Ishikawa (cell line): ENCODE results near the gene EIF4A3.

Source experiments
- CEBPB ChIP-seq: IDR thresholded peaks from 2 replicates; pipeline ENCODE4 v1.6.1; 2012
- CREB1 ChIP-seq: IDR thresholded peaks from 2 replicates; pipeline ENCODE4 v1.6.1; 2012; ENCODE audit warnings: low read depth
- EGR1 ChIP-seq: IDR thresholded peaks from 2 replicates; pipeline ENCODE4 v1.6.1; 2012
- EP300 ChIP-seq: IDR thresholded peaks from 2 replicates; pipeline ENCODE4 v1.6.1; 2012; ENCODE audit warnings: borderline replicate concordance
- FOXM1 ChIP-seq: IDR thresholded peaks from 2 replicates; pipeline ENCODE4 v1.6.1; 2012; ENCODE audit warnings: low read depth, borderline replicate concordance
- MAX ChIP-seq: IDR thresholded peaks from 2 replicates; pipeline ENCODE4 v1.6.1; 2012
- NFIC ChIP-seq: IDR thresholded peaks from 2 replicates; pipeline ENCODE4 v1.6.1; 2012
- RAD21 ChIP-seq: IDR thresholded peaks from 2 replicates; pipeline ENCODE4 v1.6.1; 2012; ENCODE audit warnings: low read depth
- REST ChIP-seq: IDR thresholded peaks from 2 replicates; pipeline ENCODE4 v1.6.1; 2012; ENCODE audit warnings: low read depth, mild to moderate bottlenecking
- TAF1 ChIP-seq: IDR thresholded peaks from 2 replicates; pipeline ENCODE4 v1.6.1; 2012; ENCODE audit warnings: low read depth, mild to moderate bottlenecking
- TCF12 ChIP-seq: IDR thresholded peaks from 2 replicates; pipeline ENCODE4 v1.6.1; 2012; ENCODE audit warnings: low read depth
- TEAD4 ChIP-seq: IDR thresholded peaks from 2 replicates; pipeline ENCODE4 v1.6.1; 2012
- USF1 ChIP-seq: IDR thresholded peaks from 2 replicates; pipeline ENCODE4 v1.6.1; 2012
- YY1 ChIP-seq: IDR thresholded peaks from 2 replicates; pipeline ENCODE4 v1.6.1; 2012; ENCODE audit warnings: low read depth
- ZBTB7A ChIP-seq: IDR thresholded peaks from 2 replicates; pipeline ENCODE4 v1.6.1; 2012; ENCODE audit warnings: low read depth

EIF4A3 gene

GRCh38 chr17:80124351-80124981, 22.5 kb downstream of the EIF4A3 start:
- TF ChIP-seq CREB1 (no peak), FOXM1 (no peak), USF1 (peak; percentile 64; the same call in 1 of the 2 replicates), ZBTB7A (no peak), YY1 (no peak), RAD21 (peak; percentile 23; the same call in 1 of the 2 replicates), TCF12 (no peak), CEBPB (no peak), TAF1 (no peak), EP300 (no peak), REST (no peak), EGR1 (no peak), NFIC (no peak), TEAD4 (peak; percentile 41; the same call in 1 of the 2 replicates), MAX (no peak)

GRCh38 chr17:80123791-80124190, 23.1 kb downstream of the EIF4A3 start:
- TF ChIP-seq TCF12 (no peak), TEAD4 (no peak), MAX (peak; percentile 19; the same call in 1 of the 2 replicates)

- TF ChIP-seq EP300: no peak
- no peak for TF ChIP-seq FOXM1
- TF ChIP-seq TAF1: no peak
- no peak for TF ChIP-seq ZBTB7A
These were observed 23.9 kb downstream of the EIF4A3 start for GRCh38 chr17:80122926-80123505.

- TF ChIP-seq CEBPB (no peak), NFIC (no peak), ZBTB7A (no peak), TCF12 (no peak), FOXM1 (no peak), YY1 (no peak), CREB1 (no peak), TAF1 (no peak), REST (no peak), TEAD4 (no peak), EP300 (no peak), MAX (no peak), EGR1 (no peak), RAD21 (no peak), USF1 (no peak)
These were observed 24.8 kb downstream of the EIF4A3 start for GRCh38 chr17:80122026-80122575.

GRCh38 chr17:80119839-80120238, 27.1 kb downstream of the EIF4A3 start:
- TF ChIP-seq TCF12 (no peak), MAX (no peak), YY1 (no peak), TEAD4 (no peak), CEBPB (no peak), USF1 (no peak), TAF1 (no peak), FOXM1 (no peak), EP300 (no peak), ZBTB7A (no peak), NFIC (no peak), EGR1 (no peak), RAD21 (no peak), CREB1 (no peak)
